Nephron (organoid): ENCODE data around the gene COQ3.

Experiments used
- H3K27ac Mint-ChIP-seq, 3 experiments: 2 replicates each; pipeline ENCODE4 v1.8.0; 2020; ENCODE audit warnings: mixed read lengths in 3 of 3, mild to moderate bottlenecking in 2 of 3, moderate library complexity in 1 of 3
- H3K27me3 Mint-ChIP-seq: 2 replicates; pipeline ENCODE4 v1.8.0; 2021; ENCODE audit warnings: low read depth, mild to moderate bottlenecking, moderate library complexity, mixed read lengths
- H3K36me3 Mint-ChIP-seq: 2 replicates; pipeline ENCODE4 v1.8.0; 2020; ENCODE audit warnings: low read depth, mixed read lengths
- H3K4me1 Mint-ChIP-seq: 2 replicates; pipeline ENCODE4 v1.8.0; 2020; ENCODE audit warnings: mixed read lengths
- H3K4me3 Mint-ChIP-seq, 3 experiments: 2 replicates each; pipeline ENCODE4 v1.8.0; 2020; ENCODE audit warnings: mild to moderate bottlenecking in 3 of 3, mixed read lengths in 3 of 3, moderate library complexity in 2 of 3
- H3K9me3 Mint-ChIP-seq: 2 replicates; pipeline ENCODE4 v1.8.0; 2020; ENCODE audit warnings: mixed read lengths
- TF ChIP-seq, protein P1 (sequence below), 3 experiments: fragments of 200-600 bp; sonication (generic); IDR thresholded peaks; one replicate each; pipeline ENCODE4 v1.5.0; 2021; ENCODE audit warnings: antibody characterized with exemption in 3 of 3; ENCODE audit not compliant: unreplicated experiment in 3 of 3

The COQ3 gene

DNA sequence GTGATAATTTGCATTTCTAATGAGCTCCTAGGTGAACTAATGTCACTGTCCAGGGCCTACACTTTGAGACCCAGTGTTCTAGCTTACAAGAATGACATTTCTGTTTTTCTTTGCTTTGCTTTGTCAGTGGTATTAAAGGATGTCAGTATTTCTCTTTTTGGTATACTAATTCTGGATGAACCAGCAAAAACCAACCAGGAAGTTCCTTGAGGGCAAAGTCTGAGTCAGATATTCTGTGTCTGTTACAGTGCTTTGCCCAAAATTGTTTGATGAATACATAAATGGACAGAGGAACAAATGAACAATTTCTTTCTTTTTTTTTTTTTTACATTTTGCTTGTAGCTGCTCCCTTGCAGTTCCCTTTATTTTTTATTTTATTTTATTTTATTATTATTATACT lies 15.4 kb downstream of the COQ3 start:
- TF ChIP-seq, protein P1, sequence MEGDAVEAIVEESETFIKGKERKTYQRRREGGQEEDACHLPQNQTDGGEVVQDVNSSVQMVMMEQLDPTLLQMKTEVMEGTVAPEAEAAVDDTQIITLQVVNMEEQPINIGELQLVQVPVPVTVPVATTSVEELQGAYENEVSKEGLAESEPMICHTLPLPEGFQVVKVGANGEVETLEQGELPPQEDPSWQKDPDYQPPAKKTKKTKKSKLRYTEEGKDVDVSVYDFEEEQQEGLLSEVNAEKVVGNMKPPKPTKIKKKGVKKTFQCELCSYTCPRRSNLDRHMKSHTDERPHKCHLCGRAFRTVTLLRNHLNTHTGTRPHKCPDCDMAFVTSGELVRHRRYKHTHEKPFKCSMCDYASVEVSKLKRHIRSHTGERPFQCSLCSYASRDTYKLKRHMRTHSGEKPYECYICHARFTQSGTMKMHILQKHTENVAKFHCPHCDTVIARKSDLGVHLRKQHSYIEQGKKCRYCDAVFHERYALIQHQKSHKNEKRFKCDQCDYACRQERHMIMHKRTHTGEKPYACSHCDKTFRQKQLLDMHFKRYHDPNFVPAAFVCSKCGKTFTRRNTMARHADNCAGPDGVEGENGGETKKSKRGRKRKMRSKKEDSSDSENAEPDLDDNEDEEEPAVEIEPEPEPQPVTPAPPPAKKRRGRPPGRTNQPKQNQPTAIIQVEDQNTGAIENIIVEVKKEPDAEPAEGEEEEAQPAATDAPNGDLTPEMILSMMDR (IDR thresholded peaks at IDR 0.05; ENCODE audit: unreplicated experiment in 3 of 3), result no peak

DNA sequence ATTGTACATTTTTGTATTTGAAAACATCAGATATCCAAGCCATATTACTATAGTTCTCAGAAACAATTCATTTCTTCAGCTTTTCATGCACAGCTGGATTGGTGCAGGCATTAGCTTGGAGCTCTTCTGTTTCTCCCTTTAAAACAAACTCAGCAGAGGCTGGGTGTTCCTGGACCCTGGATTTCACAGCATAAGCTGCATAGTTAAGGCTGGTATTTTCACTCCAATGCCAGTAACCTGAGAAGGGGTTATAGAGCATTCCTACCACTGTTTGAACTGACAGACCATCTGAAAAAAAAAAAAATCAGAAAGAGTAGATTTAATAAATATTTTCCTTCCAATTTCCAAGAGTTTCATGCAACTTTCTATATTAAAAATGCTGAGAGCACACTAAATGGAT lies 24.5 kb downstream of the COQ3 start:
- no peak overlapping the region for H3K27ac Mint-ChIP-seq
- TF ChIP-seq, protein P1 (IDR thresholded peaks at IDR 0.05; ENCODE audit: unreplicated experiment in 3 of 3), result no peak
- no peaks in the 10 kb centered on the region for H3K9me3 Mint-ChIP-seq
- H3K27me3 Mint-ChIP-seq, result no peaks in the 10 kb centered on the region
- H3K4me1 Mint-ChIP-seq, result no peaks in the 10 kb centered on the region
- no peaks in the 10 kb centered on the region for H3K36me3 Mint-ChIP-seq
- H3K4me3 Mint-ChIP-seq, result no peak overlapping the region

More for the DNA sequence above, 15.4 kb downstream of the COQ3 start:
- H3K4me1 Mint-ChIP-seq, result no peaks in the 10 kb centered on the region
- no peaks in the 10 kb centered on the region for H3K9me3 Mint-ChIP-seq
- no peaks in the 10 kb centered on the region for H3K36me3 Mint-ChIP-seq
- H3K27ac Mint-ChIP-seq, result no peak overlapping the region
- H3K4me3 Mint-ChIP-seq, result no peak overlapping the region
- no peaks in the 10 kb centered on the region for H3K27me3 Mint-ChIP-seq

- TF ChIP-seq, protein P1 (IDR thresholded peaks at IDR 0.05; ENCODE audit: unreplicated experiment in 3 of 3), result no peak
- Mint-ChIP-seq H3K4me1 (no peaks in the 10 kb centered on the region), H3K9me3 (no peaks in the 10 kb centered on the region), H3K36me3 (no peaks in the 10 kb centered on the region), H3K27ac (no peak overlapping the region), H3K4me3 (no peak overlapping the region), H3K27me3 (peaks cover under 1% of the 10 kb centered on the region)
These were observed 27.1 kb downstream of the COQ3 start for GRCh38 chr6:99366852-99367251.

DNA sequence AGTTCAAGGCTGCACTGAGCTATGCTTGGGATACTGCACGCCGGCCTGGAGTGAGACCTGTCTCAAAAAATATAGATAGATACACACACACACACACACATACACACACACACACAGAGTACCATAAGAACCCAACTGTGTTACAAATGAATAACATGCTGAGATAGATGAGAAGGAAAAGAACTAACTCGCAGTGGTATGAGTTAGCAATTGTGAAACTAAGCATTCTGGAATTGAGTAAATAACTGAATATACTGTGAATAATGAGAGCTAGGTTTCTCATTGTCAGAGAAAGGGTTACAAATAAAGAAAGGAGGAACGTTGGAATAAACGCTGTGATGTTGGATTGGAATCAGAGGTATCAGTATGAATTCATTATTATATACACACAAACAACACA lies 30.0 kb downstream of the COQ3 start:
- no peak overlapping the region for H3K27ac Mint-ChIP-seq
- no peak overlapping the region for H3K4me3 Mint-ChIP-seq
- TF ChIP-seq, protein P1 (IDR thresholded peaks at IDR 0.05; ENCODE audit: unreplicated experiment in 3 of 3), result no peak
- H3K4me1 Mint-ChIP-seq, result no peaks in the 10 kb centered on the region
- H3K27me3 Mint-ChIP-seq, result peaks cover 5% of the 10 kb centered on the region
- no peaks in the 10 kb centered on the region for H3K36me3 Mint-ChIP-seq
- H3K9me3 Mint-ChIP-seq, result no peaks in the 10 kb centered on the region

- H3K9me3 Mint-ChIP-seq, result no peaks in the 10 kb centered on the region
- H3K27me3 Mint-ChIP-seq, result peaks cover 5% of the 10 kb centered on the region
- TF ChIP-seq, protein P1 (IDR thresholded peaks at IDR 0.05; ENCODE audit: unreplicated experiment in 3 of 3), result no peak
- no peak overlapping the region for H3K4me3 Mint-ChIP-seq
- H3K4me1 Mint-ChIP-seq, result no peaks in the 10 kb centered on the region
- no peak overlapping the region for H3K27ac Mint-ChIP-seq
- H3K36me3 Mint-ChIP-seq, result no peaks in the 10 kb centered on the region
These were observed 31.2 kb downstream of the COQ3 start for GRCh38 chr6:99362678-99363268.

GRCh38 chr6:99359800-99360199 lies 34.2 kb downstream of the COQ3 start:
- Mint-ChIP-seq H3K9me3 (no peaks in the 10 kb centered on the region), H3K27me3 (peaks cover 5% of the 10 kb centered on the region), H3K4me3 (no peak overlapping the region), H3K27ac (no peak overlapping the region), H3K4me1 (no peaks in the 10 kb centered on the region), H3K36me3 (no peaks in the 10 kb centered on the region)
- TF ChIP-seq, protein P1 (IDR thresholded peaks at IDR 0.05; ENCODE audit: unreplicated experiment in 3 of 3), result no peak
